Neural cell (in vitro differentiated cells): ENCODE measurements around the gene CYP26A1. TPM values are rescaled to one million over a fixed set of nuclear protein-coding genes. Genes with fewer than 3 reads are reported as not detected.

Experiments
- H2AFZ ChIP-seq: fragments of 200-600, 300-800 bp; sonication (generic), shearing (Covaris generic); 2 replicates; pipeline ENCODE4 v1.6.0; 2014; ENCODE audit warnings: low read depth, mild to moderate bottlenecking, antibody characterized with exemption, low read length, moderate library complexity
- H3F3A ChIP-seq: fragments of 200-600 bp; shearing (Covaris generic); 2 replicates; pipeline ENCODE4 v1.6.1; 2016; ENCODE audit warnings: mild to moderate bottlenecking, moderate library complexity, mixed read lengths, antibody characterized with exemption, low read length; ENCODE audit not compliant: insufficient read depth, poor library complexity, severe bottlenecking
- H3K27ac ChIP-seq: fragments of 200-600, 300-800 bp; sonication (generic), shearing (Covaris generic); 2 replicates; pipeline ENCODE4 v1.5.1; 2014; ENCODE audit warnings: mild to moderate bottlenecking, low read length, moderate library complexity
- H3K27me3 ChIP-seq: fragments of 300-800, 200-600 bp; sonication (generic), shearing (Covaris generic); 2 replicates; pipeline ENCODE4 v1.6.0; 2014; ENCODE audit warnings: mild to moderate bottlenecking, low read depth, low read length, moderate library complexity; ENCODE audit not compliant: insufficient read depth
- H3K36me3 ChIP-seq: fragments of 300-800, 200-600 bp; sonication (generic), shearing (Covaris generic); 2 replicates; pipeline ENCODE4 v1.5.1; 2014; ENCODE audit warnings: mild to moderate bottlenecking, antibody characterized with exemption, low read length, moderate library complexity; ENCODE audit not compliant: insufficient read depth
- H3K4me2 ChIP-seq: fragments of 300-800, 200-600 bp; sonication (generic), shearing (Covaris generic); 2 replicates; pipeline ENCODE4 v1.6.0; 2014; ENCODE audit warnings: mild to moderate bottlenecking, low read length
- H3K4me3 ChIP-seq: fragments of 300-800, 200-600 bp; sonication (generic), shearing (Covaris generic); 2 replicates; pipeline ENCODE4 v1.5.1; 2014; ENCODE audit warnings: mild to moderate bottlenecking, low read length, moderate library complexity
- H3K79me2 ChIP-seq: fragments of 200-600 bp; shearing (Covaris generic); replicated peaks from 2 replicates; pipeline ENCODE4 v1.6.0; 2014; ENCODE audit warnings: mild to moderate bottlenecking, low read length, moderate library complexity; ENCODE audit not compliant: insufficient read depth
- H3K9ac ChIP-seq: fragments of 300-800, 200-600 bp; sonication (generic), shearing (Covaris generic); 2 replicates; pipeline ENCODE4 v1.6.1; 2016; ENCODE audit warnings: mild to moderate bottlenecking, low read length, mixed read lengths
- H3K9me2 ChIP-seq: fragments of 200-600 bp; shearing (Covaris generic); 2 replicates; pipeline ENCODE4 v1.6.1; 2016; ENCODE audit warnings: mild to moderate bottlenecking, low read length, mixed read lengths; ENCODE audit not compliant: insufficient read depth
- H3K9me3 ChIP-seq: fragments of 200-600, 300-800 bp; sonication (generic), shearing (Covaris generic); 2 replicates; pipeline ENCODE4 v1.6.1; 2016; ENCODE audit warnings: mild to moderate bottlenecking, mixed run types, low read length, moderate library complexity, mixed read lengths
- H4K20me1 ChIP-seq: fragments of 200-600 bp; shearing (Covaris generic); 2 replicates; pipeline ENCODE4 v1.6.1; 2016; ENCODE audit warnings: mild to moderate bottlenecking, mixed run types; ENCODE audit not compliant: insufficient read depth
- CTCF ChIP-seq: fragments of 450-650 bp; IDR thresholded peaks from 2 replicates; pipeline ENCODE4 v1.5.1; 2014; ENCODE audit warnings: antibody characterized with exemption, mild to moderate bottlenecking, moderate library complexity; ENCODE audit not compliant: poor library complexity, severe bottlenecking
- EP300 ChIP-seq: fragments of 450-650 bp; conservative IDR thresholded peaks from 2 replicates; pipeline ENCODE4 v1.6.1; 2014; ENCODE audit warnings: antibody characterized with exemption, mild to moderate bottlenecking, moderate library complexity; ENCODE audit not compliant: poor library complexity, severe bottlenecking
- EZH2 ChIP-seq: fragments of 200-600, 300-800 bp; shearing (Covaris generic), sonication (generic); IDR thresholded peaks from 2 replicates; pipeline ENCODE4 v1.6.1; 2014; ENCODE audit warnings: antibody characterized with exemption, low read length, borderline replicate concordance, mild to moderate bottlenecking; ENCODE audit not compliant: insufficient read depth, poor library complexity, severe bottlenecking
- MXI1 ChIP-seq: fragments of 450-650 bp; conservative IDR thresholded peaks from 2 replicates; pipeline ENCODE4 v1.6.1; 2014; ENCODE audit warnings: antibody characterized with exemption, mild to moderate bottlenecking; ENCODE audit not compliant: poor library complexity, severe bottlenecking
- POLR2AphosphoS5 ChIP-seq: IDR thresholded peaks from 2 replicates; pipeline ENCODE4 v1.6.1; 2012
- RAD21 ChIP-seq: fragments of 450-650 bp; conservative IDR thresholded peaks from 2 replicates; pipeline ENCODE4 v1.6.1; 2014; ENCODE audit warnings: antibody characterized with exemption, mild to moderate bottlenecking, moderate library complexity
- SMC3 ChIP-seq: fragments of 450-650 bp; conservative IDR thresholded peaks from 2 replicates; pipeline ENCODE4 v1.6.1; 2014; ENCODE audit warnings: antibody characterized with exemption, mild to moderate bottlenecking, moderate library complexity; ENCODE audit not compliant: poor library complexity
- TAF1 ChIP-seq: IDR thresholded peaks from 2 replicates; pipeline ENCODE4 v1.6.1; 2012; ENCODE audit warnings: low read depth
- polyA plus RNA-seq: library from polyadenylated mRNA; depleted of rRNA; stranded (reverse); fragments of >200 nt; gene quantifications from 2 replicates; pipeline ENCODE4 v1.2.3, GENCODE V29; 2014
- TF ChIP-seq, protein P1 (sequence below): IDR thresholded peaks from 2 replicates; pipeline ENCODE4 v1.6.1; 2012; ENCODE audit warnings: borderline replicate concordance

The CYP26A1 gene
- polyA plus RNA-seq, 1 donor from 2014 or later, result 0.77 TPM

DNA sequence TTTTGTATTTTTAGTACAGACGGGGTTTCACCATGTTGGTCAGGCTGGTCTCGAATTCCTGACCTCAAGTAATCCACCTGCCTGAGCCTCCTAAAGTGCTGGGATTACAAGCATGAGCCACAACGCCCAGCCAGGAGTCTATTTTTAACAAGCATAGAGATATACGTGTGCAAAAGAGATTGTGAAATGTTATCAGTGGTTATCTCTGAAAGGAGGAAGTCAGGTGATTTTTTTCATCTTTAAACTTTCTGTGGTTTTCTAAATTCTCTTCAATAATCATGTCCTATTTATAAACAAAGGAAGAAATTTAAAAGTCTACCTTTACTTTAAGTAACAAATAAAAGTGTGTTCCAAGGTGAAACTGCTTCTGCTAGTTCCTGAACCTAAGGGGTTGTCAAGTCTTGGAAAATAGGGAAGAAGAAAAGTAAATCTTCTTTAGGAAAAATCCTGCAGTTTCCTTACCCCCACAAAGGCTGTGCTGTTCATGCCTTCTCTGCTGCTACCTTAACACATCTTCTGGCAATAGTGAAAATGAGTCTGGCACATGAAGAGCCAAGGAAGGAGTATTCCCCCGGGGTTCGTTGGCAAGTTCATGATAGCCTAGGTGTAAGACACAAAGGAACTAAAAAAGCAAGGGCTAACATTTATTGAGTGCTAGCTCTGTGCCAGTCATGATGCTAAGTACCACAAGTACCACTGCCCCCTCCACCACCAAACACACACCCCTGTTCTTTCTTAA, 51.1 kb downstream of the CYP26A1 start:
- Histone ChIP-seq H2AFZ (no peak overlapping the region), H4K20me1 (no peaks in the 10 kb centered on the region), H3K9me2 (no peaks in the 10 kb centered on the region), H3K79me2 (no peaks in the 10 kb centered on the region), H3F3A (no peaks in the 10 kb centered on the region), H3K4me2 (no peak overlapping the region), H3K9me3 (peaks cover 6% of the 10 kb centered on the region), H3K9ac (no peak overlapping the region), H3K27me3 (no peaks in the 10 kb centered on the region), H3K36me3 (no peaks in the 10 kb centered on the region), H3K27ac (no peak overlapping the region), H3K4me3 (no peak overlapping the region)
- TF ChIP-seq SMC3, result no peak
- TF ChIP-seq EP300, result no peak
- TF ChIP-seq RAD21, result no peak
- no peak for TF ChIP-seq CTCF
- TF ChIP-seq, protein P1, sequence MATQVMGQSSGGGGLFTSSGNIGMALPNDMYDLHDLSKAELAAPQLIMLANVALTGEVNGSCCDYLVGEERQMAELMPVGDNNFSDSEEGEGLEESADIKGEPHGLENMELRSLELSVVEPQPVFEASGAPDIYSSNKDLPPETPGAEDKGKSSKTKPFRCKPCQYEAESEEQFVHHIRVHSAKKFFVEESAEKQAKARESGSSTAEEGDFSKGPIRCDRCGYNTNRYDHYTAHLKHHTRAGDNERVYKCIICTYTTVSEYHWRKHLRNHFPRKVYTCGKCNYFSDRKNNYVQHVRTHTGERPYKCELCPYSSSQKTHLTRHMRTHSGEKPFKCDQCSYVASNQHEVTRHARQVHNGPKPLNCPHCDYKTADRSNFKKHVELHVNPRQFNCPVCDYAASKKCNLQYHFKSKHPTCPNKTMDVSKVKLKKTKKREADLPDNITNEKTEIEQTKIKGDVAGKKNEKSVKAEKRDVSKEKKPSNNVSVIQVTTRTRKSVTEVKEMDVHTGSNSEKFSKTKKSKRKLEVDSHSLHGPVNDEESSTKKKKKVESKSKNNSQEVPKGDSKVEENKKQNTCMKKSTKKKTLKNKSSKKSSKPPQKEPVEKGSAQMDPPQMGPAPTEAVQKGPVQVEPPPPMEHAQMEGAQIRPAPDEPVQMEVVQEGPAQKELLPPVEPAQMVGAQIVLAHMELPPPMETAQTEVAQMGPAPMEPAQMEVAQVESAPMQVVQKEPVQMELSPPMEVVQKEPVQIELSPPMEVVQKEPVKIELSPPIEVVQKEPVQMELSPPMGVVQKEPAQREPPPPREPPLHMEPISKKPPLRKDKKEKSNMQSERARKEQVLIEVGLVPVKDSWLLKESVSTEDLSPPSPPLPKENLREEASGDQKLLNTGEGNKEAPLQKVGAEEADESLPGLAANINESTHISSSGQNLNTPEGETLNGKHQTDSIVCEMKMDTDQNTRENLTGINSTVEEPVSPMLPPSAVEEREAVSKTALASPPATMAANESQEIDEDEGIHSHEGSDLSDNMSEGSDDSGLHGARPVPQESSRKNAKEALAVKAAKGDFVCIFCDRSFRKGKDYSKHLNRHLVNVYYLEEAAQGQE, result no peak
- TF ChIP-seq MXI1, result no peak
- no peak for TF ChIP-seq TAF1
- no peak for TF ChIP-seq POLR2AphosphoS5
- TF ChIP-seq EZH2, result no peak

DNA sequence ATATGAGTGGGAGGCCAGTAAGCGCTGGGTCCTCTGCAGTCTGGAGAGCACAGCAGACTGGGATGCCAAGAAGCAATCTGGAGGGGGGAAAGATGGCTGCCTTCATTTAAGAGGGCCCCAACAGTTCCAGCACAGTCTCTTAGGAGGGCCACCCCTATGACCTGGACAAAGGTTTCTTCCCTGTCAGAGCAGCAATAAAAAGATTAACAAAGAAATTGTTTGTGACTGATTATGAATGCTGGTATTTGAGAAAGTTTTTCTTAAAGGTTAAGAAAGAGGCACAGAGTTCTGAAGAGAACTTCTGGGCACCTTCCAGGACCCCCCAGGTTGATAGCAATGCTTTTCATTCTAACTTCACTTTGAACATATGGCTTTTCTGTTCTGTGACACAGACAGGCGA, 52.3 kb downstream of the CYP26A1 start:
- Histone ChIP-seq H3K36me3 (no peaks in the 10 kb centered on the region), H2AFZ (no peak overlapping the region), H3F3A (no peaks in the 10 kb centered on the region), H3K9me2 (no peaks in the 10 kb centered on the region), H4K20me1 (no peaks in the 10 kb centered on the region), H3K4me3 (no peak overlapping the region), H3K9me3 (peaks cover 6% of the 10 kb centered on the region), H3K79me2 (no peaks in the 10 kb centered on the region), H3K27me3 (no peaks in the 10 kb centered on the region), H3K9ac (no peak overlapping the region), H3K27ac (no peak overlapping the region), H3K4me2 (no peak overlapping the region)
- TF ChIP-seq EZH2, result no peak
- TF ChIP-seq RAD21, result no peak
- no peak for TF ChIP-seq SMC3
- no peak for TF ChIP-seq POLR2AphosphoS5
- TF ChIP-seq CTCF, result no peak
- no peak for TF ChIP-seq MXI1
- no peak for TF ChIP-seq TAF1
- TF ChIP-seq, protein P1, result no peak
- no peak for TF ChIP-seq EP300
